Tibial nerve (tissue), 4 donors: ENCODE measurements around the gene AGPAT2.

ENCODE experiments used
- CTCF ChIP-seq, 5 experiments: fragments of 200-600 bp in 3 of 5; fragments of 450-650 bp in 2 of 5; sonication (generic) in 3 of 5; IDR thresholded peaks; one replicate each; pipeline ENCODE4 v1.5.1; 2016 to 2019; ENCODE audit warnings: antibody characterized with exemption in 5 of 5, mild to moderate bottlenecking in 3 of 5, moderate library complexity in 2 of 5
- EP300 ChIP-seq, 2 donors: sonication (generic); formaldehyde crosslinking; IDR thresholded peaks; one replicate each; pipeline ENCODE4 v1.6.1; 2017; ENCODE audit warnings: antibody characterized with exemption in 2 of 2, mild to moderate bottlenecking in 1 of 2
- POLR2A ChIP-seq, 2 donors: fragments of 450-650 bp; IDR thresholded peaks; one replicate each; pipeline ENCODE4 v1.6.1; 2017; ENCODE audit warnings: antibody characterized with exemption in 2 of 2, mild to moderate bottlenecking in 2 of 2, moderate library complexity in 2 of 2

- TF ChIP-seq CTCF (IDR thresholded peaks at IDR 0.05) (no peak), EP300 (IDR thresholded peaks at IDR 0.05) (no peak), POLR2A (IDR thresholded peaks at IDR 0.05) (no peak)
Observed at GRCh38 chr9:136675477-136676296, 11.6 kb downstream of the AGPAT2 start.
